Osteocyte (in vitro differentiated cells): ENCODE data around the gene HCFC1. TPM values are rescaled to one million over a fixed set of nuclear protein-coding genes. Genes with fewer than 3 reads are reported as not detected.

Source experiments
- DNase-seq: peaks from one replicate; pipeline ENCODE4 v3.0.0; 2021; ENCODE audit warnings: mixed read lengths; ENCODE audit not compliant: unreplicated experiment; ENCODE audit errors: extremely low spot score
- H3K27ac Mint-ChIP-seq: one replicate; pipeline ENCODE4 v1.8.0; 2021; ENCODE audit warnings: mild to moderate bottlenecking, mixed read lengths; ENCODE audit not compliant: unreplicated experiment
- H3K27me3 Mint-ChIP-seq: one replicate; pipeline ENCODE4 v1.8.0; 2021; ENCODE audit warnings: mixed read lengths; ENCODE audit not compliant: unreplicated experiment
- H3K36me3 Mint-ChIP-seq: one replicate; pipeline ENCODE4 v1.8.0; 2021; ENCODE audit warnings: mixed read lengths; ENCODE audit not compliant: unreplicated experiment
- H3K4me1 Mint-ChIP-seq: one replicate; pipeline ENCODE4 v1.8.0; 2021; ENCODE audit warnings: mixed read lengths; ENCODE audit not compliant: unreplicated experiment
- H3K4me3 Mint-ChIP-seq: one replicate; pipeline ENCODE4 v1.8.0; 2021; ENCODE audit warnings: mild to moderate bottlenecking, moderate library complexity, mixed read lengths; ENCODE audit not compliant: unreplicated experiment
- H3K9me3 Mint-ChIP-seq: one replicate; pipeline ENCODE4 v1.8.0; 2021; ENCODE audit warnings: mixed read lengths; ENCODE audit not compliant: unreplicated experiment
- total RNA-seq: library from RNA; stranded (reverse); gene quantifications from 2 replicates; pipeline ENCODE4 v1.2.1, GENCODE V29; 2021
- TF ChIP-seq, protein P1 (sequence below): fragments of 200-600 bp; sonication (generic); IDR thresholded peaks from 2 replicates; pipeline ENCODE4 v1.5.0; 2021; ENCODE audit warnings: antibody characterized with exemption, mild to moderate bottlenecking, moderate library complexity

The HCFC1 gene
- total RNA-seq, 1 donor from 2014 or later, result 74.8 TPM

DNA sequence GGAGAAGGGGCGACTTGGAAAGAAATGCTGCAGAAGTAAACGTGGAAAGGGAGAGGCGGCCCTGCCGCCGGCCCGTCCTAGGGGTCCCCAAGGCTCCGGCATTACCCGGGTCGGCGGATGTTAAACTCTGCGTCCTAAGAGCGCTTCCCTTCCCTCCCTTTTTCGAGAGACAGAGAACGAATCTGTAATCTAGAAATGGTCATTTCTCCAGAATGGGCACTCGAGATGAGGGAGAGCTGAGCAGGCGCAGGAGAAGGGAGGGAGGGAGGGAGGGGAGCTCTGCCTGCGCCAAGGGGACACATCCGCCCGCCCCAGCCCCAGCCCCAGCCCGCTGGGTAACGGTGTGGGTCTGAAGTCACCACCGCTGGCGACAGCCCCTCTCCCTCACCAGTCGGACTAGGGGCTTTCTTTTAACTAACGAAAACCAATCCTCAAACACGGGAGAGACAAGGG is 1.7 kb downstream of the HCFC1 start:
- no peaks in the 10 kb centered on the region for H3K9me3 Mint-ChIP-seq
- H3K27ac Mint-ChIP-seq, result peak overlapping the region; percentile 95
- peaks cover 59% of the 10 kb centered on the region for H3K4me1 Mint-ChIP-seq
- H3K36me3 Mint-ChIP-seq, result no peaks in the 10 kb centered on the region
- TF ChIP-seq, protein P1, sequence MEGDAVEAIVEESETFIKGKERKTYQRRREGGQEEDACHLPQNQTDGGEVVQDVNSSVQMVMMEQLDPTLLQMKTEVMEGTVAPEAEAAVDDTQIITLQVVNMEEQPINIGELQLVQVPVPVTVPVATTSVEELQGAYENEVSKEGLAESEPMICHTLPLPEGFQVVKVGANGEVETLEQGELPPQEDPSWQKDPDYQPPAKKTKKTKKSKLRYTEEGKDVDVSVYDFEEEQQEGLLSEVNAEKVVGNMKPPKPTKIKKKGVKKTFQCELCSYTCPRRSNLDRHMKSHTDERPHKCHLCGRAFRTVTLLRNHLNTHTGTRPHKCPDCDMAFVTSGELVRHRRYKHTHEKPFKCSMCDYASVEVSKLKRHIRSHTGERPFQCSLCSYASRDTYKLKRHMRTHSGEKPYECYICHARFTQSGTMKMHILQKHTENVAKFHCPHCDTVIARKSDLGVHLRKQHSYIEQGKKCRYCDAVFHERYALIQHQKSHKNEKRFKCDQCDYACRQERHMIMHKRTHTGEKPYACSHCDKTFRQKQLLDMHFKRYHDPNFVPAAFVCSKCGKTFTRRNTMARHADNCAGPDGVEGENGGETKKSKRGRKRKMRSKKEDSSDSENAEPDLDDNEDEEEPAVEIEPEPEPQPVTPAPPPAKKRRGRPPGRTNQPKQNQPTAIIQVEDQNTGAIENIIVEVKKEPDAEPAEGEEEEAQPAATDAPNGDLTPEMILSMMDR, result no peak
- DNase-seq, result no peak
- H3K27me3 Mint-ChIP-seq, result no peaks in the 10 kb centered on the region
- peak overlapping the region; percentile 100 for H3K4me3 Mint-ChIP-seq

DNA sequence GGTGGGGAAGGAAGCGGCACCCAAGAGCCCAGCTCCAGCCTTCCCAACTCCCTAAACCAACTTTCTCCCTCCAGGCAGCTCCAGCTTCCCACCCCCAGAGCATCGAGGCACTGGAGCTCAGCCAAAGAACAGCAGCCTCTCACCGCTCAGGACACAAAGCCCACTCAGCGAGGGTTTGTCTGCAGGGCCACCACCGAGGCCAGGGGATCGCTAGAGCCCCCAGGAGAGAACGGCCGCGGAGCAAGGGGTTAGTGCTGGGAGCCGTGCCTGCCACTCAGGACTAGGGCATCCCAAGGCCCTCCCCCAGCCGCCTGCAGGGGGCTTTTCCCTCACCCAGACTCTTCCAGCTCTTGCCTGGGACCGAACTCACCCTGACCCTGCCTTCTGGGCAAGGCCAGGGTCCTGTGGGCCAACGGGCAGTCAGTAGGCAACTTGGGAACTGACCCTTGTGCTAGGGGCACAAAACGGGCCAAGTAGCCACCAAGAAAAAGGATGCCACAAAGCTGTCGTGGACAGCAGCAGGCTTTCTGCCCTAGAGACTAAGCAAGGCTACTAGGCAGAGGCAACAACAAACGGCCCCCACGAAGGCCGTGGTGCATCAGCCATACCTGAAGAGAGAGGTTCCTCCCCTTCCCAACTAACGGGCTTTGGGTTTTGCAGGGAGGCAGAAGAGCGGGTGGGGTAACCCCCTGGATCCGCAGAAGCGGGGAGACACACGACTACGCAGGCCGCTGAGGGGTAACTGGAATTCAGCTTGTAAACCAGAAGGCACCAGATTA is 2.3 kb downstream of the HCFC1 start:
- peak overlapping the region; percentile 95 for H3K27ac Mint-ChIP-seq
- H3K4me1 Mint-ChIP-seq, result peaks cover 52% of the 10 kb centered on the region
- DNase-seq, result no peak
- no peaks in the 10 kb centered on the region for H3K27me3 Mint-ChIP-seq
- TF ChIP-seq, protein P1, result no peak
- H3K4me3 Mint-ChIP-seq, result peak overlapping the region; percentile 100
- no peaks in the 10 kb centered on the region for H3K36me3 Mint-ChIP-seq
- no peaks in the 10 kb centered on the region for H3K9me3 Mint-ChIP-seq

DNA sequence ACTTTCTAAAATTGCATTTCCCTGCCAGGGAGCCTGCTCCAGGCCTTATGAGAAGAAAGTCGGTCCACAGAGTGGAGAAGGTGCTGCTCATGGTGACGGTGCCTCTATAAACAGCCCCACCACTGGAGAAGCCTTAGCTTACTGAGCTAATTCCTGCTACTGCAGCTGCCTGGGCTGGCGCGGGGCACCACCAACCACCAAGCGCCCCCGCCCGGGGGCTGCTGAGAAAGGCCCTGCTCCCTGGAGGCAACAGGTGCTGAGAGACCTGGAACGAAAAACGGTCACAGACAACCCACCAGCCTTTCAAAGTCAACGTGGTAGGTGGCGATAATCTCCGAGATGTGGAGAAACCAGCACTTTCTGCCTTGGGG is 2.9 kb downstream of the HCFC1 start:
- Mint-ChIP-seq H3K27ac (peak overlapping the region; percentile 95), H3K36me3 (no peaks in the 10 kb centered on the region), H3K27me3 (no peaks in the 10 kb centered on the region), H3K4me3 (peak overlapping the region; percentile 100), H3K4me1 (peaks cover 47% of the 10 kb centered on the region), H3K9me3 (no peaks in the 10 kb centered on the region)
- DNase-seq, result no peak
- TF ChIP-seq, protein P1, result no peak

DNA sequence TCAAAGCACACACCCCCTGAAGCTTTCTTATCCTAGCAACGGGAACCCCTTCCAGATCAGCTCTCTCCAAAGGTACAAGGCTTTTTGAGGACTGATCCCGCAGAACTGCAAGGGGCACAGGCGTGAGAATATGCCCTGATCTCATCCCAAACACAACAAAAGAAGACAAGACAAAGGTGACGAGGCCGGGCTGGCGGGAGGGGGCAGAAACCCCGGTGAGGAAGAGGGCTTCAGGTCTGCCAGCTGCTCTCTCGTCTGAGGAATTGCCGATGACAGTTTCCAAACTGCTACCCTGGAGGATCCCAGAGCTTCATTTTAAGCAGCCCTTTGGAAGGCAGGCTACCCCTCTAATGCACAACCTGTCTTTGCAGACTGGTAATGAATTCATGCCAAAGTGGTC is 3.4 kb downstream of the HCFC1 start:
- TF ChIP-seq, protein P1, result no peak
- no peak for DNase-seq
- H3K27ac Mint-ChIP-seq, result peak overlapping the region; percentile 95
- H3K36me3 Mint-ChIP-seq, result no peaks in the 10 kb centered on the region
- peaks cover 42% of the 10 kb centered on the region for H3K4me1 Mint-ChIP-seq
- H3K9me3 Mint-ChIP-seq, result no peaks in the 10 kb centered on the region
- peak overlapping the region; percentile 100 for H3K4me3 Mint-ChIP-seq
- no peaks in the 10 kb centered on the region for H3K27me3 Mint-ChIP-seq

DNA sequence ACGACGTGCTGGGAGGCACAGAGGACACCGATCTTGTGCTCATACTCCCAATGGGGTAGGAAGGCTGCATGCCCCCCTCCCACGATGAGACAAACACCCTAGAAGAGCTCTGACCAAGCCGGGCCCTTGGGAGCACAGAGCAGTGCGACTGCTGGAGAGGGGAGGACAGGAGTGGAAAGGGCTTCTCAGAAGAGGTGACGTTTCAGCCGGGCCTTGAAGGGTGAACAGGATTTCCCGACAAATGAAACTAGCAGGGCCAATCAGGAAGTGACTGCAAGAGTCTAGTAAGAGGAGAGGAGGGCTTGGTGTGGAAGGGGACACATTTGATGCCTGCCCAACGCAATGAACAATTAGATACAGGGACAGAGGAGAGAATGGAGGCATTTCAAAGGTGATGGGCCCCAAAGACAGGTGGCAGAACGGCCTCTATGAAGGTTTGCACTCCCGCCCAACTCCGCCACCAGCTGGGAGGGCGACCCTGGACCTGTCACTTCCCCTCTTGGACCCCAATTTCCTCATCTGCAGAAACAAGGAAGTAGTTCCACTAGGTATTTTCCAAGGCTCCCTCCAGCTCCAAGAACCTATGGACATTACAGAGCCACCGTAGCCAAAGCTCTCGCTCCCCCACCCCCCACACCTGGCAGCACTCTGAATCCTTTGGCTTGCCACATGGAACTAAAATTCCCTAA is 3.9 kb downstream of the HCFC1 start:
- H3K27ac Mint-ChIP-seq, result peak overlapping the region; percentile 95
- no peak for DNase-seq
- peaks cover 38% of the 10 kb centered on the region for H3K4me1 Mint-ChIP-seq
- TF ChIP-seq, protein P1, result no peak
- peak overlapping the region; percentile 100 for H3K4me3 Mint-ChIP-seq
- no peaks in the 10 kb centered on the region for H3K36me3 Mint-ChIP-seq
- no peaks in the 10 kb centered on the region for H3K9me3 Mint-ChIP-seq
- no peaks in the 10 kb centered on the region for H3K27me3 Mint-ChIP-seq
